ENCODE data around the gene PXYLP1.

The PXYLP1 gene

GRCh38 chr3:141273700-141274410 is 42.2 kb downstream of the PXYLP1 start:
- DNase-seq (ENCODE audit: low spot score): no peak

- DNase-seq (ENCODE audit: low spot score): no peak
These were observed 42.9 kb downstream of the PXYLP1 start for GRCh38 chr3:141274411-141275031.

GRCh38 chr3:141275032-141275422 is 43.4 kb downstream of the PXYLP1 start:
- DNase-seq (ENCODE audit: low spot score): peak; percentile 53

GRCh38 chr3:141275511-141275910 is 43.9 kb downstream of the PXYLP1 start:
- no peak for DNase-seq (ENCODE audit: low spot score)

- no peak for DNase-seq (ENCODE audit: low spot score)
These were observed 44.3 kb downstream of the PXYLP1 start for GRCh38 chr3:141275973-141276372.

GRCh38 chr3:141276398-141276797 is 44.8 kb downstream of the PXYLP1 start:
- no peak for DNase-seq (ENCODE audit: low spot score)

- no peak for DNase-seq (ENCODE audit: low spot score)
These were observed 45.8 kb downstream of the PXYLP1 start for GRCh38 chr3:141277451-141277850.

GRCh38 chr3:141278196-141279076 is 46.8 kb downstream of the PXYLP1 start:
- no peak for DNase-seq (ENCODE audit: low spot score)

- no peak for DNase-seq (ENCODE audit: low spot score)
These were observed 47.7 kb downstream of the PXYLP1 start for GRCh38 chr3:141279077-141279967.

GRCh38 chr3:141280086-141280485 is 48.5 kb downstream of the PXYLP1 start:
- DNase-seq (ENCODE audit: low spot score): peak; percentile 91

GRCh38 chr3:141280690-141281089 is 49.1 kb downstream of the PXYLP1 start:
- DNase-seq (ENCODE audit: low spot score): peak; percentile 43

GRCh38 chr3:141285570-141285969 is 53.9 kb downstream of the PXYLP1 start:
- DNase-seq (ENCODE audit: low spot score): no peak

GRCh38 chr3:141286856-141287255 is 55.2 kb downstream of the PXYLP1 start:
- no peak for DNase-seq (ENCODE audit: low spot score)

GRCh38 chr3:141287326-141287725 is 55.7 kb downstream of the PXYLP1 start:
- no peak for DNase-seq (ENCODE audit: low spot score)

GRCh38 chr3:141288336-141288990 is 56.8 kb downstream of the PXYLP1 start:
- DNase-seq (ENCODE audit: low spot score): no peak

- no peak for DNase-seq (ENCODE audit: low spot score)
These were observed 57.7 kb downstream of the PXYLP1 start for GRCh38 chr3:141289228-141289772.

- DNase-seq (ENCODE audit: low spot score): no peak
These were observed 60.1 kb downstream of the PXYLP1 start for GRCh38 chr3:141291559-141292355.

GRCh38 chr3:141292356-141293058 is 60.9 kb downstream of the PXYLP1 start:
- no peak for DNase-seq (ENCODE audit: low spot score)

GRCh38 chr3:141294301-141294700 is 62.7 kb downstream of the PXYLP1 start:
- DNase-seq (ENCODE audit: low spot score): no peak
